ENCODE data around the gene AMACR. TPM values are rescaled to one million over a fixed set of nuclear protein-coding genes. Genes with fewer than 3 reads are reported as not detected.
A peak's percentile ranks its signal among the peaks of the same experiment; 100 is the strongest.

AMACR gene
- 291 TPM for total RNA-seq
- polyA plus RNA-seq (ENCODE audit: insufficient read depth, low read depth, low replicate concordance): 155 TPM
- long read RNA-seq, donor 1, full-length matches to known transcripts: 17 of 17 reads
- long read RNA-seq, donor 1, partial matches to known transcripts: 0 of 17 reads
- long read RNA-seq, donor 1, other reads (novel, unspliced or antisense): 0 of 17 reads
- long read RNA-seq, donor 2, full-length matches to known transcripts: 32 of 40 reads
- long read RNA-seq, donor 2, partial matches to known transcripts: 8 of 40 reads
- long read RNA-seq, donor 2, other reads (novel, unspliced or antisense): 0 of 40 reads
- long read RNA-seq, donor 3, full-length matches to known transcripts: 78 of 111 reads
- long read RNA-seq, donor 3, partial matches to known transcripts: 33 of 111 reads
- long read RNA-seq, donor 3, other reads (novel, unspliced or antisense): 0 of 111 reads
- long read RNA-seq, donor 4, full-length matches to known transcripts: 28 of 35 reads
- long read RNA-seq, donor 4, partial matches to known transcripts: 7 of 35 reads
- long read RNA-seq, donor 4, other reads (novel, unspliced or antisense): 0 of 35 reads
- long read RNA-seq, donor 5, full-length matches to known transcripts: 4 of 4 reads
- long read RNA-seq, donor 5, partial matches to known transcripts: 0 of 4 reads
- long read RNA-seq, donor 5, other reads (novel, unspliced or antisense): 0 of 4 reads
- long read RNA-seq, donor 6, full-length matches to known transcripts: 24 of 33 reads
- long read RNA-seq, donor 6, partial matches to known transcripts: 9 of 33 reads
- long read RNA-seq, donor 6, other reads (novel, unspliced or antisense): 0 of 33 reads
- long read RNA-seq, donor 7, full-length matches to known transcripts: 267 of 319 reads
- long read RNA-seq, donor 7, partial matches to known transcripts: 15 of 319 reads
- long read RNA-seq, donor 7, other reads (novel, unspliced or antisense): 37 of 319 reads
- long read RNA-seq, donor 8, full-length matches to known transcripts: 18 of 18 reads
- long read RNA-seq, donor 8, partial matches to known transcripts: 0 of 18 reads
- long read RNA-seq, donor 8, other reads (novel, unspliced or antisense): 0 of 18 reads
- long read RNA-seq, donor 9, full-length matches to known transcripts: 26 of 26 reads
- long read RNA-seq, donor 9, partial matches to known transcripts: 0 of 26 reads
- long read RNA-seq, donor 9, other reads (novel, unspliced or antisense): 0 of 26 reads
- long read RNA-seq, donor 10, full-length matches to known transcripts: 29 of 29 reads
- long read RNA-seq, donor 10, partial matches to known transcripts: 0 of 29 reads
- long read RNA-seq, donor 10, other reads (novel, unspliced or antisense): 0 of 29 reads

DNA sequence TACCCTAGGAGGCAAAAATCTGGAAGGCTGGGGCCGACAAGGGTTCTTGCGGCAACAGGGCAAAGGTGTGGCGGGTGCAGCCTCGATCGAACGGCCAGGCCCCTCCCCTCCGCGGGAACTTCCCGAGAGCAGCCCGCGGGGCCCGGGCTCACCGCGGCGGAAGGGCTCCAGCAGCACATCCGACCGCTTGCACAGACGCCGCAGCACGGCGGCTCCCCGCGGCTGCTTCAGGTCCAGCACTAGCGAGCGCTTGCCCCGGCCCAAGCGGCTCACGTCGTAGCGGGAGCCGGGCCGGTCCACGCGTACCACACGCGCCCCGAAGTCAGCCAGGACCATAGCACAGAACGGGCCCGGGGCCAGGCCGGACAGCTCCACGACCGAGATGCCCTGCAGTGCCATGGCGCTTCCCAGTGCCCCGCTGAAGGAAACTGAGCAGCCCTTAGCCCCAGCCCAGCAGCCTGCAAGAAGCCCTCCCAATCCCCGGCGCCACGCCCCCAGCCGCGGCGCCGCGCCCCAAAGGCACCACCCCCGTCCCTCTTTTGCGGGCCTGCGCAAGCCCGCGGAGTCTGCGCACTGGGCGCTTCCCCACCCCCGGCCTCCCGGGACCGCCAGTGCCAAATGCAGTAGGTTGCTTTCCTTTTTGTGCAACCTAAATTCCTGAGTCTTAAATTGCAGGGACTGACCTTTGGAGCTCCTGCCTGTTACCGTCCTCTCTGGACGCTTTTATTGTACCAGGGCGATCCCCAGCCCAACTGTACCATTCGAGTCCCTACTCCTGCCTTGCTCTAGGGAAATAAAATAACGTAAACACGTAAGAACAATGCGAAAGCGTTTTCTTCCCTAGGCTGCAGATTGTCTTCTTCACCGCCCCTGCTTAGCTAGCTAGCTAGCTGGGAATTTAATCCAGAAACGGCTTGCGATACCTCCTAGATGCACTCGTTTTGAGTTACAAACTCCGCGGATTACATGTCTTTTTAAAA is at the start of gene AMACR:
Gene AMACR (minus strand): TSS at position 430 of the 980 bp plus-strand sequence. CDS start 31 bp downstream, at position 399.
- peak; percentile 96 to 98 (median 97) for DNase-seq
- TF ChIP-seq, protein P1, sequence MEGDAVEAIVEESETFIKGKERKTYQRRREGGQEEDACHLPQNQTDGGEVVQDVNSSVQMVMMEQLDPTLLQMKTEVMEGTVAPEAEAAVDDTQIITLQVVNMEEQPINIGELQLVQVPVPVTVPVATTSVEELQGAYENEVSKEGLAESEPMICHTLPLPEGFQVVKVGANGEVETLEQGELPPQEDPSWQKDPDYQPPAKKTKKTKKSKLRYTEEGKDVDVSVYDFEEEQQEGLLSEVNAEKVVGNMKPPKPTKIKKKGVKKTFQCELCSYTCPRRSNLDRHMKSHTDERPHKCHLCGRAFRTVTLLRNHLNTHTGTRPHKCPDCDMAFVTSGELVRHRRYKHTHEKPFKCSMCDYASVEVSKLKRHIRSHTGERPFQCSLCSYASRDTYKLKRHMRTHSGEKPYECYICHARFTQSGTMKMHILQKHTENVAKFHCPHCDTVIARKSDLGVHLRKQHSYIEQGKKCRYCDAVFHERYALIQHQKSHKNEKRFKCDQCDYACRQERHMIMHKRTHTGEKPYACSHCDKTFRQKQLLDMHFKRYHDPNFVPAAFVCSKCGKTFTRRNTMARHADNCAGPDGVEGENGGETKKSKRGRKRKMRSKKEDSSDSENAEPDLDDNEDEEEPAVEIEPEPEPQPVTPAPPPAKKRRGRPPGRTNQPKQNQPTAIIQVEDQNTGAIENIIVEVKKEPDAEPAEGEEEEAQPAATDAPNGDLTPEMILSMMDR (IDR thresholded peaks at IDR 0.05; ENCODE audit: borderline replicate concordance, extremely low read depth, insufficient read depth): no peak
- H3K36me3 ChIP-seq (ENCODE audit: control insufficient read depth in 2 of 3, insufficient read depth in 3 of 3, low read length in 3 of 3): peaks cover 8 to 14% (median 8%) of the 10 kb centered on the region in 3 donors
- H3K9ac ChIP-seq (ENCODE audit: low read length in 3 of 3): peak within 1 kb of the TSS; percentile 86 to 96 (median 90)
- intact Hi-C loops (cut with DNase I): no loop called here
- H3K9me3 ChIP-seq (ENCODE audit: control insufficient read depth in 2 of 3, insufficient read depth in 1 of 3, low read length in 3 of 3): no peaks in the 10 kb centered on the region
- H3K4me3 ChIP-seq (ENCODE audit: low read length in 3 of 3): peak within 1 kb of the TSS; percentile 90 to 94 (median 90)
- FAIRE-seq: no peak
- no peaks in the 10 kb centered on the region for H3K27me3 ChIP-seq (ENCODE audit: control insufficient read depth, insufficient read depth, low read length)
- H3K27ac ChIP-seq (ENCODE audit: low read depth in 2 of 2, low read length in 2 of 2): peak within 1 kb of the TSS; percentile 90 to 97
- H3K4me1 ChIP-seq (ENCODE audit: control insufficient read depth in 2 of 3, insufficient read depth in 2 of 3, low read depth in 1 of 3, low read length in 3 of 3): peaks cover 0 to 18% (median 10%) of the 10 kb centered on the region in 3 donors

DNA sequence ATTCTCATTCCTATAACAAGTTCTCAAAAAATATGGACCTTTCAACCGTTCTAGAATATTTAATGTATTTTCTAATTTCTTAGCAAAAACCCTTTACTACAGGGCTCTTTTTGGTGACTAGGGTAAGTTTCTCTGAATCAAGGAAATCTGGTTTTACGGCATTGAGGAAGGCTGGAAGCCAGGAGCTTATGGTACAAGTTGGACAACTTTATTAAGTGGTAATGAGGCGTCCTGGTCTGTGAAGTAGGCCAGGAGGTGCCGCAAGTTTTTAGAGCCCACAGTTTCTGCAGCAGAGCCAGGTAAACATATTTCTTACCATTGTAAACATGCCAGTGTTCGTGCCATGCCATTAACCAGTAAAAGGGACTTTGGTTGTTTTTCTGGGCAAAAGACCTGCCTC is 49.7 kb upstream of the AMACR start:
- no peak overlapping the region for H3K9ac ChIP-seq (ENCODE audit: low read length in 3 of 3)
- no peak for DNase-seq

More for the DNA sequence above, 49.7 kb upstream of the AMACR start:
- TF ChIP-seq, protein P1 (IDR thresholded peaks at IDR 0.05; ENCODE audit: borderline replicate concordance, extremely low read depth, insufficient read depth): no peak
- H3K36me3 ChIP-seq (ENCODE audit: control insufficient read depth in 2 of 3, insufficient read depth in 3 of 3, low read length in 3 of 3): no peaks in the 10 kb centered on the region
- H3K27ac ChIP-seq (ENCODE audit: low read depth in 2 of 2, low read length in 2 of 2): no peak overlapping the region
- H3K4me1 ChIP-seq (ENCODE audit: control insufficient read depth in 2 of 3, insufficient read depth in 2 of 3, low read depth in 1 of 3, low read length in 3 of 3): peaks cover 0 to 8% (median 0%) of the 10 kb centered on the region in 3 donors
- no peaks in the 10 kb centered on the region for H3K27me3 ChIP-seq (ENCODE audit: control insufficient read depth, insufficient read depth, low read length)
- FAIRE-seq: no peak
- intact Hi-C loops (cut with DNase I): no loop called here
- H3K9me3 ChIP-seq (ENCODE audit: control insufficient read depth in 2 of 3, insufficient read depth in 1 of 3, low read length in 3 of 3): no peaks in the 10 kb centered on the region
- no peak overlapping the region for H3K4me3 ChIP-seq (ENCODE audit: low read length in 3 of 3)
